ENCODE measurements around the gene CATSPERZ.

The CATSPERZ gene

GRCh38 chr11:64299847-64300648 is at the start of gene CATSPERZ:
TSS of gene CATSPERZ (plus strand) at chr11:64300358. CDS start at chr11:64300411, 53 bp downstream.
- DNase-seq (ENCODE audit: low read depth in 2 of 2) = no peak

GRCh38 chr11:64250415-64251015 is 49.6 kb upstream of the CATSPERZ start:
- DNase-seq (ENCODE audit: low read depth in 2 of 2) = no peak

- DNase-seq (ENCODE audit: low read depth in 2 of 2) = no peak
Measured at GRCh38 chr11:64251016-64251752, 49.0 kb upstream of the CATSPERZ start, which contains the start of gene PLCB3. TSS of gene PLCB3 (plus strand) at chr11:64251530. CDS start at chr11:64251650, 120 bp downstream.

- no peak for DNase-seq (ENCODE audit: low read depth in 2 of 2)
Measured at GRCh38 chr11:64251753-64252002, 48.5 kb upstream of the CATSPERZ start.

GRCh38 chr11:64252003-64252872 is 47.9 kb upstream of the CATSPERZ start:
- no peak for DNase-seq (ENCODE audit: low read depth in 2 of 2)

- no peak for DNase-seq (ENCODE audit: low read depth in 2 of 2)
Measured at GRCh38 chr11:64253043-64253442, 47.1 kb upstream of the CATSPERZ start.

GRCh38 chr11:64253481-64253880 is 46.7 kb upstream of the CATSPERZ start:
- no peak for DNase-seq (ENCODE audit: low read depth in 2 of 2)

GRCh38 chr11:64254326-64254725 is 45.8 kb upstream of the CATSPERZ start:
- no peak for DNase-seq (ENCODE audit: low read depth in 2 of 2)

GRCh38 chr11:64255135-64256128 is 44.7 kb upstream of the CATSPERZ start:
- DNase-seq (ENCODE audit: low read depth in 2 of 2) = no peak

- DNase-seq (ENCODE audit: low read depth in 2 of 2) = no peak
Measured at GRCh38 chr11:64256300-64256699, 43.9 kb upstream of the CATSPERZ start.

GRCh38 chr11:64258356-64258755 is 41.8 kb upstream of the CATSPERZ start:
- DNase-seq (ENCODE audit: low read depth in 2 of 2) = no peak

GRCh38 chr11:64258946-64259532 is 41.1 kb upstream of the CATSPERZ start:
- DNase-seq (ENCODE audit: low read depth in 2 of 2) = no peak

- DNase-seq (ENCODE audit: low read depth in 2 of 2) = no peak
Measured at GRCh38 chr11:64259533-64260067, 40.6 kb upstream of the CATSPERZ start.

- no peak for DNase-seq (ENCODE audit: low read depth in 2 of 2)
Measured at GRCh38 chr11:64260147-64260708, 39.9 kb upstream of the CATSPERZ start.

- no peak for DNase-seq (ENCODE audit: low read depth in 2 of 2)
Measured at GRCh38 chr11:64261556-64262080, 38.5 kb upstream of the CATSPERZ start.

GRCh38 chr11:64262271-64263002 is 37.7 kb upstream of the CATSPERZ start:
- no peak for DNase-seq (ENCODE audit: low read depth in 2 of 2)

GRCh38 chr11:64263021-64263946 is 36.9 kb upstream of the CATSPERZ start:
- no peak for DNase-seq (ENCODE audit: low read depth in 2 of 2)

- DNase-seq (ENCODE audit: low read depth in 2 of 2) = no peak
Measured at GRCh38 chr11:64263947-64264317, 36.2 kb upstream of the CATSPERZ start.
